Natural killer cell (primary cell): ENCODE data around the gene OR2A14. TPM values are rescaled to one million over a fixed set of nuclear protein-coding genes. Genes with fewer than 3 reads are reported as not detected.

Experiments
- ATAC-seq, 3 donors: fragments of 150-1000 bp in 2 of 3; fragments of 200-7000 bp in 1 of 3; cut with Tn5 transposase; 1 replicate in 1 of 3; 2 replicates in 2 of 3; pipeline ENCODE4 v1.10.0; 2021; ENCODE audit warnings: mild to moderate bottlenecking in 2 of 3, moderate library complexity in 2 of 3
- DNase-seq, 2 donors: peaks; one replicate each; pipeline versions ENCODE4 v3.0.0 to v3.0.0-alpha.2; 2013 to 2021; ENCODE audit warnings: mixed read lengths in 1 of 2
- H3K27ac ChIP-seq: one replicate; pipeline ENCODE4 v1.5.1; 2013; ENCODE audit warnings: mild to moderate bottlenecking, low read length
- H3K27me3 ChIP-seq: one replicate; pipeline ENCODE4 v1.6.1; 2013; ENCODE audit warnings: low read length; ENCODE audit not compliant: control insufficient read depth, insufficient read depth
- H3K36me3 ChIP-seq: one replicate; pipeline ENCODE4 v1.6.1; 2013; ENCODE audit warnings: low read length; ENCODE audit not compliant: control insufficient read depth, insufficient read depth
- H3K4me1 ChIP-seq: one replicate; pipeline ENCODE4 v1.6.1; 2013; ENCODE audit warnings: low read length; ENCODE audit not compliant: control insufficient read depth, insufficient read depth
- H3K4me3 ChIP-seq: one replicate; pipeline ENCODE4 v1.5.1; 2013; ENCODE audit warnings: low read length
- H3K9me3 ChIP-seq: one replicate; pipeline ENCODE4 v1.6.1; 2013; ENCODE audit warnings: low read length; ENCODE audit not compliant: control insufficient read depth, insufficient read depth
- H3K27ac Mint-ChIP-seq, 2 donors: one replicate each; pipeline ENCODE4 v1.8.0; 2022; ENCODE audit warnings: mild to moderate bottlenecking in 2 of 2, mixed read lengths in 2 of 2, moderate library complexity in 1 of 2
- H3K27me3 Mint-ChIP-seq, 2 donors: one replicate each; pipeline ENCODE4 v1.8.0; 2022; ENCODE audit warnings: low read depth in 2 of 2, mixed read lengths in 2 of 2
- H3K36me3 Mint-ChIP-seq: one replicate; pipeline ENCODE4 v1.8.0; 2022; ENCODE audit warnings: mixed read lengths
- H3K4me1 Mint-ChIP-seq, 2 donors: one replicate each; pipeline ENCODE4 v1.8.0; 2022; ENCODE audit warnings: mixed read lengths in 2 of 2
- H3K4me3 Mint-ChIP-seq: one replicate; pipeline ENCODE4 v1.8.0; 2022; ENCODE audit warnings: mild to moderate bottlenecking, moderate library complexity, mixed read lengths
- H3K9me3 Mint-ChIP-seq, 2 donors: one replicate each; pipeline ENCODE4 v1.8.0; 2022; ENCODE audit warnings: mixed read lengths in 2 of 2
- CTCF ChIP-seq: fragments of 200-600 bp; IDR thresholded peaks from one replicate; pipeline ENCODE4 v1.8.0; 2022; ENCODE audit warnings: antibody characterized with exemption
- whole genome bisulfite sequencing: methylation state at CpG from one replicate; pipeline ENCODE4 v1.1.7; 2013; ENCODE audit warnings: missing lambda C conversion rate; ENCODE audit not compliant: insufficient coverage; 5-methylcytosine and 5-hydroxymethylcytosine counted together
- intact Hi-C: fragments of 100-400 bp; cut with micrococcal nuclease; formaldehyde crosslinking; loops from one replicate; pipeline ENCODE4 v1.14.2; 2022
- total RNA-seq, 4 donors: library from RNA; stranded (reverse); fragments of 120-200 nt in 1 of 4; gene quantifications; one replicate each; pipeline versions ENCODE4 v1.2.3 to v1.2.4, GENCODE V29; 2013 to 2022

Gene OR2A14
- total RNA-seq, 3 donors from 2014 or later (not counting 1 experiment from before 2014, with no cell fraction given): not detected

GRCh38 chr7:144137501-144137900 is 14.5 kb downstream of the OR2A14 start:
- Mint-ChIP-seq H3K36me3 (no peaks in the 10 kb centered on the region), H3K27ac (no peak overlapping the region)
- TF ChIP-seq CTCF: no peak

GRCh38 chr7:144142187-144142586 is 19.2 kb downstream of the OR2A14 start:
- 82% methylated on average over 3 of the region's 3 CpGs for WGBS
- Histone ChIP-seq H3K4me1 (no peaks in the 10 kb centered on the region), H3K27ac (no peak overlapping the region), H3K36me3 (no peaks in the 10 kb centered on the region), H3K27me3 (no peaks in the 10 kb centered on the region), H3K9me3 (peaks cover 5% of the 10 kb centered on the region), H3K4me3 (no peak overlapping the region)
- H3K36me3 Mint-ChIP-seq: no peaks in the 10 kb centered on the region
- ATAC-seq (no peak), DNase-seq (no peak)
- no peak overlapping the region for H3K4me3 Mint-ChIP-seq
- no peak overlapping the region for H3K27ac Mint-ChIP-seq
- intact Hi-C loops: no loop called here
- H3K27me3 Mint-ChIP-seq: peaks cover 0 to 8% of the 10 kb centered on the region in 2 donors
- no peak for TF ChIP-seq CTCF
- no peaks in the 10 kb centered on the region for H3K4me1 Mint-ChIP-seq
- peaks cover 0 to 2% of the 10 kb centered on the region in 2 donors for H3K9me3 Mint-ChIP-seq

More at GRCh38 chr7:144137501-144137900, 14.5 kb downstream of the OR2A14 start:
- Histone ChIP-seq H3K27ac (no peak overlapping the region), H3K9me3 (no peaks in the 10 kb centered on the region), H3K36me3 (no peaks in the 10 kb centered on the region), H3K27me3 (no peaks in the 10 kb centered on the region), H3K4me3 (no peak overlapping the region), H3K4me1 (no peaks in the 10 kb centered on the region)
- H3K4me3 Mint-ChIP-seq: no peak overlapping the region
- no peak for DNase-seq
- no peak for ATAC-seq
- intact Hi-C loops: no loop called here
- WGBS: 67% methylated on average over 1 of the region's 1 CpG
- peaks cover 0 to 6% of the 10 kb centered on the region in 2 donors for H3K27me3 Mint-ChIP-seq
- no peaks in the 10 kb centered on the region for H3K9me3 Mint-ChIP-seq
- H3K4me1 Mint-ChIP-seq: no peaks in the 10 kb centered on the region

GRCh38 chr7:144144426-144144825 is 21.4 kb downstream of the OR2A14 start:
- peaks cover 0 to 8% of the 10 kb centered on the region in 2 donors for H3K27me3 Mint-ChIP-seq
- no peaks in the 10 kb centered on the region for H3K4me1 Mint-ChIP-seq
- Histone ChIP-seq H3K9me3 (peaks cover 8% of the 10 kb centered on the region), H3K27ac (no peak overlapping the region), H3K36me3 (no peaks in the 10 kb centered on the region), H3K4me1 (no peaks in the 10 kb centered on the region), H3K27me3 (no peaks in the 10 kb centered on the region), H3K4me3 (no peak overlapping the region)
- DNase-seq (no peak), ATAC-seq (no peak)
- no peak for TF ChIP-seq CTCF
- no peak overlapping the region for H3K4me3 Mint-ChIP-seq
- WGBS: 94% methylated on average over 3 of the region's 3 CpGs
- H3K36me3 Mint-ChIP-seq: peaks cover 11% of the 10 kb centered on the region
- intact Hi-C loops: no loop called here
- H3K9me3 Mint-ChIP-seq: peaks cover 14 to 15% of the 10 kb centered on the region in 2 donors
- no peak overlapping the region for H3K27ac Mint-ChIP-seq

GRCh38 chr7:144148224-144148827 is 25.4 kb downstream of the OR2A14 start:
- peaks cover 18% of the 10 kb centered on the region for H3K36me3 Mint-ChIP-seq
- H3K4me1 ChIP-seq: no peaks in the 10 kb centered on the region
- no peak overlapping the region for H3K4me3 Mint-ChIP-seq
- TF ChIP-seq CTCF: no peak
- no peaks in the 10 kb centered on the region for H3K36me3 ChIP-seq
- H3K4me3 ChIP-seq: no peak overlapping the region
- no peak for ATAC-seq
- H3K27ac Mint-ChIP-seq: no peak overlapping the region
- no peaks in the 10 kb centered on the region for H3K27me3 ChIP-seq
- DNase-seq: no peak
- peaks cover 14 to 21% of the 10 kb centered on the region in 2 donors for H3K9me3 Mint-ChIP-seq
- peaks cover 0 to 6% of the 10 kb centered on the region in 2 donors for H3K27me3 Mint-ChIP-seq
- H3K27ac ChIP-seq: no peak overlapping the region
- 90% methylated on average over 2 of the region's 2 CpGs for WGBS
- H3K4me1 Mint-ChIP-seq: no peaks in the 10 kb centered on the region
- intact Hi-C loops: no loop called here
- peaks cover 8% of the 10 kb centered on the region for H3K9me3 ChIP-seq
